Liver (tissue), 9 donors: Measurements from ENCODE around the gene GOLGA6A. TPM values are rescaled to one million over a fixed set of nuclear protein-coding genes. Genes with fewer than 3 reads are reported as not detected.

Experiments used
- DNase-seq: peaks from one replicate; pipeline ENCODE4 v3.0.0-alpha.2; 2017; ENCODE audit warnings: low spot score
- H3K27ac ChIP-seq, 2 donors: one replicate each; pipeline ENCODE4 v1.7.0; 2013; ENCODE audit warnings: inconsistent platforms in 2 of 2, low read length in 2 of 2, control low read depth in 1 of 2, low read depth in 1 of 2, mild to moderate bottlenecking in 1 of 2
- H3K27me3 ChIP-seq, 4 donors: one replicate each; pipeline versions ENCODE4 v1.6.1 to v1.7.0; 2013; ENCODE audit warnings: low read length in 3 of 4, inconsistent platforms in 1 of 4, mild to moderate bottlenecking in 1 of 4, moderate library complexity in 1 of 4; ENCODE audit not compliant: control insufficient read depth in 4 of 4, insufficient read depth in 4 of 4
- H3K36me3 ChIP-seq, 4 donors: one replicate each; pipeline versions ENCODE4 v1.6.1 to v1.7.0; 2013; ENCODE audit warnings: low read length in 3 of 4, mild to moderate bottlenecking in 3 of 4, low read depth in 1 of 4, moderate library complexity in 1 of 4; ENCODE audit not compliant: control insufficient read depth in 4 of 4, insufficient read depth in 3 of 4
- H3K4me1 ChIP-seq, 4 donors: one replicate each; pipeline versions ENCODE4 v1.6.1 to v1.7.0; 2013; ENCODE audit warnings: low read length in 3 of 4, mild to moderate bottlenecking in 3 of 4, moderate library complexity in 1 of 4; ENCODE audit not compliant: control insufficient read depth in 4 of 4, insufficient read depth in 4 of 4
- H3K4me3 ChIP-seq, 3 donors: one replicate each; pipeline versions ENCODE4 v1.6.1 to v1.7.0; 2013; ENCODE audit warnings: low read length in 3 of 3, control low read depth in 1 of 3, low read depth in 1 of 3, mild to moderate bottlenecking in 1 of 3
- H3K9ac ChIP-seq, 2 donors: one replicate each; pipeline ENCODE4 v1.7.0; 2013; ENCODE audit warnings: low read length in 2 of 2, mild to moderate bottlenecking in 2 of 2, moderate library complexity in 2 of 2, control low read depth in 1 of 2, low read depth in 1 of 2
- H3K9me3 ChIP-seq, 4 donors: one replicate each; pipeline versions ENCODE4 v1.6.1 to v1.7.0; 2013; ENCODE audit warnings: low read length in 3 of 4; ENCODE audit not compliant: control insufficient read depth in 4 of 4
- ATF3 ChIP-seq: IDR thresholded peaks from 2 replicates; pipeline ENCODE4 v1.6.1; 2016; ENCODE audit warnings: antibody characterized with exemption
- EGR1 ChIP-seq, 2 donors: IDR thresholded peaks; 2 replicates each; pipeline ENCODE4 v1.6.1; 2016 to 2018; ENCODE audit warnings: antibody characterized with exemption in 2 of 2, low read depth in 2 of 2
- FOXA1 ChIP-seq: IDR thresholded peaks from 2 replicates; pipeline ENCODE4 v1.6.1; 2016; ENCODE audit warnings: antibody characterized with exemption
- FOXA2 ChIP-seq: IDR thresholded peaks from 2 replicates; pipeline ENCODE4 v1.6.1; 2016; ENCODE audit warnings: antibody characterized with exemption
- GABPA ChIP-seq, 2 donors: IDR thresholded peaks in 1 of 2; conservative IDR thresholded peaks in 1 of 2; 2 replicates each; pipeline ENCODE4 v1.6.1; 2016; ENCODE audit warnings: antibody characterized with exemption in 2 of 2, mild to moderate bottlenecking in 1 of 2, moderate library complexity in 1 of 2
- HNF4A ChIP-seq, 2 donors: conservative IDR thresholded peaks; 2 replicates each; pipeline ENCODE4 v1.6.1; 2016; ENCODE audit warnings: antibody characterized with exemption in 2 of 2, mild to moderate bottlenecking in 2 of 2
- HNF4G ChIP-seq: IDR thresholded peaks from 2 replicates; pipeline ENCODE4 v1.6.1; 2016; ENCODE audit warnings: antibody characterized with exemption
- JUND ChIP-seq, 2 donors: IDR thresholded peaks; 2 replicates each; pipeline ENCODE4 v1.6.1; 2016; ENCODE audit warnings: antibody characterized with exemption in 2 of 2
- MAX ChIP-seq: IDR thresholded peaks from 2 replicates; pipeline ENCODE4 v1.6.1; 2016; ENCODE audit warnings: antibody characterized with exemption
- NR2F2 ChIP-seq: IDR thresholded peaks from 2 replicates; pipeline ENCODE4 v1.6.1; 2016; ENCODE audit warnings: antibody characterized with exemption
- RAD21 ChIP-seq, 2 donors: IDR thresholded peaks; 2 replicates each; pipeline ENCODE4 v1.6.1; 2016; ENCODE audit warnings: antibody characterized with exemption in 2 of 2, mild to moderate bottlenecking in 2 of 2
- REST ChIP-seq: IDR thresholded peaks from 2 replicates; pipeline ENCODE4 v1.6.1; 2016; ENCODE audit warnings: antibody characterized with exemption, mild to moderate bottlenecking
- RXRA ChIP-seq, 2 donors: IDR thresholded peaks; 2 replicates each; pipeline ENCODE4 v1.6.1; 2017 to 2018; ENCODE audit warnings: antibody characterized with exemption in 2 of 2, mild to moderate bottlenecking in 1 of 2
- SP1 ChIP-seq: IDR thresholded peaks from 2 replicates; pipeline ENCODE4 v1.6.1; 2018; ENCODE audit warnings: antibody characterized with exemption, mild to moderate bottlenecking
- TAF1 ChIP-seq: conservative IDR thresholded peaks from 2 replicates; pipeline ENCODE4 v1.6.1; 2016; ENCODE audit warnings: antibody characterized with exemption, mild to moderate bottlenecking
- YY1 ChIP-seq: IDR thresholded peaks from 2 replicates; pipeline ENCODE4 v1.6.1; 2016; ENCODE audit warnings: antibody characterized with exemption, mild to moderate bottlenecking
- WGBS: extraction: QIAGEN DNeasy Blood & Tissue Kit; methylation state at CpG from one replicate; pipeline ENCODE4 v1.1.7; 2013; 5-methylcytosine and 5-hydroxymethylcytosine counted together
- polyA plus RNA-seq, 2 donors: library from polyadenylated mRNA; stranded (reverse) in 1 of 2; unstranded in 1 of 2; fragments of 200-250 nt in 1 of 2; fragments of >200 nt in 1 of 2; fragmentation: Nextera tagmentation in 1 of 2; extraction: Ambion mirVana in 1 of 2; gene quantifications; one replicate each; pipeline versions ENCODE4 v1.2.1 to v1.2.3, GENCODE V29; 2013 to 2015
- total RNA-seq, 2 donors: library from RNA; depleted of rRNA; stranded (reverse); fragments of >200 nt; gene quantifications; one replicate each; pipeline ENCODE4 v1.2.3, GENCODE V29; 2014
- TF ChIP-seq, protein P1 (sequence below): IDR thresholded peaks from 2 replicates; pipeline ENCODE4 v1.6.1; 2016; ENCODE audit warnings: antibody characterized with exemption
- TF ChIP-seq, protein P2 (sequence below): fragments of 150-350 bp; IDR thresholded peaks from 2 replicates; pipeline ENCODE4 v1.5.1; 2017; ENCODE audit warnings: improper control_type of control experiment, low read depth, low read length; ENCODE audit not compliant: missing input control
- donor health status: healthy.
- donor health status: healthy.
- donor health status: healthy.
- donor health status: healthy.
- donor health status: healthy.

GOLGA6A gene
- total and polyA plus RNA-seq, 4 donors: 0.06 to 1.4 (median 0.63) TPM

DNA sequence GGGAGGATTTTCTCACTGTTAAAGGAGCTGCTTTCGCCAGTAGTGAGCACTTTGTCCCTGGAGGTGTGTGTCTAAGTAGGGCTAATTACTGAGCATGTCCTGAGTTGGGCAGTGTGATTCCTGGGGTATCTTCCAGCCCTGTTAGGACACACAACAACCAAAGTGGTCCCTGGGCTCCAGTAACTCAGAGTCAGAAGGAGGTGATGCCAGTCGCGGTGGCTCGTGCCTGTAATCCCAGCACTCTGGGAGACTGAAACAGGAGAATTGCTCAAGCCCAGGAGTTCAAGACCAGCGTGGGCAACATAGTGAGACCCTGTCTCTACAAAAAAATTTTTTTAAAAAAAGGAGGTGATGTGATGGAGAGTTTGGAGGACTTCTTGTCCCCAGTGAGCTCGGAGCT, 50.3 kb downstream of the GOLGA6A start (continued):
- TF ChIP-seq, protein P1, sequence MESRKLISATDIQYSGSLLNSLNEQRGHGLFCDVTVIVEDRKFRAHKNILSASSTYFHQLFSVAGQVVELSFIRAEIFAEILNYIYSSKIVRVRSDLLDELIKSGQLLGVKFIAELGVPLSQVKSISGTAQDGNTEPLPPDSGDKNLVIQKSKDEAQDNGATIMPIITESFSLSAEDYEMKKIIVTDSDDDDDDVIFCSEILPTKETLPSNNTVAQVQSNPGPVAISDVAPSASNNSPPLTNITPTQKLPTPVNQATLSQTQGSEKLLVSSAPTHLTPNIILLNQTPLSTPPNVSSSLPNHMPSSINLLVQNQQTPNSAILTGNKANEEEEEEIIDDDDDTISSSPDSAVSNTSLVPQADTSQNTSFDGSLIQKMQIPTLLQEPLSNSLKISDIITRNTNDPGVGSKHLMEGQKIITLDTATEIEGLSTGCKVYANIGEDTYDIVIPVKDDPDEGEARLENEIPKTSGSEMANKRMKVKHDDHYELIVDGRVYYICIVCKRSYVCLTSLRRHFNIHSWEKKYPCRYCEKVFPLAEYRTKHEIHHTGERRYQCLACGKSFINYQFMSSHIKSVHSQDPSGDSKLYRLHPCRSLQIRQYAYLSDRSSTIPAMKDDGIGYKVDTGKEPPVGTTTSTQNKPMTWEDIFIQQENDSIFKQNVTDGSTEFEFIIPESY: no peak
- TF ChIP-seq NR2F2: no peak
- TF ChIP-seq, protein P2, sequence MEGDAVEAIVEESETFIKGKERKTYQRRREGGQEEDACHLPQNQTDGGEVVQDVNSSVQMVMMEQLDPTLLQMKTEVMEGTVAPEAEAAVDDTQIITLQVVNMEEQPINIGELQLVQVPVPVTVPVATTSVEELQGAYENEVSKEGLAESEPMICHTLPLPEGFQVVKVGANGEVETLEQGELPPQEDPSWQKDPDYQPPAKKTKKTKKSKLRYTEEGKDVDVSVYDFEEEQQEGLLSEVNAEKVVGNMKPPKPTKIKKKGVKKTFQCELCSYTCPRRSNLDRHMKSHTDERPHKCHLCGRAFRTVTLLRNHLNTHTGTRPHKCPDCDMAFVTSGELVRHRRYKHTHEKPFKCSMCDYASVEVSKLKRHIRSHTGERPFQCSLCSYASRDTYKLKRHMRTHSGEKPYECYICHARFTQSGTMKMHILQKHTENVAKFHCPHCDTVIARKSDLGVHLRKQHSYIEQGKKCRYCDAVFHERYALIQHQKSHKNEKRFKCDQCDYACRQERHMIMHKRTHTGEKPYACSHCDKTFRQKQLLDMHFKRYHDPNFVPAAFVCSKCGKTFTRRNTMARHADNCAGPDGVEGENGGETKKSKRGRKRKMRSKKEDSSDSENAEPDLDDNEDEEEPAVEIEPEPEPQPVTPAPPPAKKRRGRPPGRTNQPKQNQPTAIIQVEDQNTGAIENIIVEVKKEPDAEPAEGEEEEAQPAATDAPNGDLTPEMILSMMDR: no peak
- TF ChIP-seq GABPA (IDR thresholded peaks at IDR 0.05 in 1 of 2, conservative IDR thresholded peaks at IDR 0.05 in 1 of 2): no peak
- TF ChIP-seq SP1: no peak
- no peak for TF ChIP-seq FOXA2
- no peak for TF ChIP-seq JUND (IDR thresholded peaks at IDR 0.05)

DNA sequence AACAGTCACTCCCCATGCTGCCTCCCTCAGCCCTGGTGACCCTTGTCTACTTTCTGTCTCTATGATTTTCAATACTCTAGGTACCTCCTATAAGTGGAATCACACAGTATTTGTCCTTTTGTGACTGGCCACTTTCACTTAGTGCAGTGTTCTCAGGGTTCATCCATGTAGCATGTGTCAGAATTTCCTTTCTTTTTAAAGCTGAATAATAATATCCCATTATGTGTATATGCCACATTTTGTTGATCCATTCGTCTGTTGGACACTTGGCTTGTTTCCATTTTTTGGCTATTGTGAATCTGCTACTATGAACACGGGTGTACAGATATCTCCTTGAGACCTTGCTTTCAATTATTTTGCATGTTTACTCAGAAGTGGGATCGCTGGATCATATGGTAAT, 53.7 kb downstream of the GOLGA6A start:
- Histone ChIP-seq H3K4me3 (no peak overlapping the region), H3K27ac (no peak overlapping the region), H3K27me3 (no peaks in the 10 kb centered on the region), H3K9ac (no peak overlapping the region), H3K36me3 (peaks cover 3 to 48% (median 22%) of the 10 kb centered on the region in 4 donors), H3K9me3 (no peaks in the 10 kb centered on the region), H3K4me1 (peaks cover 0 to 6% (median 0%) of the 10 kb centered on the region in 4 donors)
- DNase-seq: no peak
- TF ChIP-seq YY1: no peak
- no peak for TF ChIP-seq FOXA2
- TF ChIP-seq NR2F2: no peak
- no peak for TF ChIP-seq TAF1
- TF ChIP-seq JUND (IDR thresholded peaks at IDR 0.05): no peak
- TF ChIP-seq MAX: no peak
- TF ChIP-seq HNF4G: no peak
- no peak for TF ChIP-seq EGR1 (IDR thresholded peaks at IDR 0.05; ENCODE audit: low read depth in 2 of 2)
- no peak for TF ChIP-seq RXRA (IDR thresholded peaks at IDR 0.05)
- TF ChIP-seq HNF4A (conservative IDR thresholded peaks at IDR 0.05): no peak
- TF ChIP-seq ATF3: no peak
- TF ChIP-seq GABPA (IDR thresholded peaks at IDR 0.05 in 1 of 2, conservative IDR thresholded peaks at IDR 0.05 in 1 of 2): no peak
- no peak for TF ChIP-seq RAD21 (IDR thresholded peaks at IDR 0.05)
- no peak for TF ChIP-seq SP1
- TF ChIP-seq, protein P1: no peak
- TF ChIP-seq, protein P2: no peak
- TF ChIP-seq FOXA1: no peak
- TF ChIP-seq REST: no peak
- WGBS: 74% methylated on average over 3 of the region's 3 CpGs
